ENCODE measurements around the gene OR11A1.

Gene OR11A1, protein sequence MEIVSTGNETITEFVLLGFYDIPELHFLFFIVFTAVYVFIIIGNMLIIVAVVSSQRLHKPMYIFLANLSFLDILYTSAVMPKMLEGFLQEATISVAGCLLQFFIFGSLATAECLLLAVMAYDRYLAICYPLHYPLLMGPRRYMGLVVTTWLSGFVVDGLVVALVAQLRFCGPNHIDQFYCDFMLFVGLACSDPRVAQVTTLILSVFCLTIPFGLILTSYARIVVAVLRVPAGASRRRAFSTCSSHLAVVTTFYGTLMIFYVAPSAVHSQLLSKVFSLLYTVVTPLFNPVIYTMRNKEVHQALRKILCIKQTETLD

GRCh38 chr6:29456971-29457370 lies at the start of gene OR11A1, which contains the start of gene OR2H1:
Gene OR11A1 (minus strand): TSS chr6:29457071. CDS start chr6:29427641, 29,430 bp downstream.
Gene OR2H1 (plus strand): TSS chr6:29457155. CDS start chr6:29461770, 4,615 bp downstream.
- no peak for DNase-seq

GRCh38 chr6:29506446-29507067 lies 49.7 kb upstream of the OR11A1 start:
- no peak for DNase-seq

DNA sequence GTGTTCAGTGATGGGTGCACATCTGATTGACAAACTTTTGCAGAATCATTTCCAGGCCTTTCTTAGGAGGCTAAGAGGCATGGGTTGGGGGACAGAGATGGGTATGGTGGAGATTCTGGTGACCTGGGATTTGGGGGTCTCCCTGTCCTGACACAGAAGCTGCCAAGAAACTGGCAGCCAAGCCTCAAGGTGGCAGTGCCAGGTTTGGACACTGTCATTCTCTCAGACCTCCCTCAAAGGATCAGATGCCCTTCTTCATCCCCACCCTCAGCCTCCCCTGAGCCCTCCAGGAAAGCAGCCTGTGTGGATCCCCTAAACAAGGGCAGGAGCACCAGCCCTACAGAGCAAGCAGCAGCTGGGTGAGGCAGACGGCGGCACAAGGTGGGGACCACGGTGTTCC lies 48.9 kb upstream of the OR11A1 start:
- no peak for DNase-seq

DNA sequence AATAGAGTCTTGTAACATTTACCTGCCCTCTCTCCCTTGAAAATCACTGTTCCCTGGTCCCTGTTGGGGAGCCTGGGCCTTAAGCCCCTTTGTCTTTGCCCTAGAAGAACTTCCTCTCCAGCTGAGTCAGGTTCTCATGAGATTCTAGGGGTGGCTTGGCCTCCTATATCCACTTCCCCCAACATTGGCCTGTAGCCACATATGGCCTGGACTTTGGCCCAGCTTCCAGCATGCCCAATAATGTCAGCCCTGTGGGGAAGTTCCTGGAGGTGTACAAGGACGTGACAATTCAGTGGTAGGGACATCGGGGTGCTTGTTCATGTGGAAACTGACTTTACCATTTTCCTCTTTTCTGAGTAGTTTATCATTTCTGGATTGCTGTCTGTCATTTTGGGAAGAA lies 48.1 kb upstream of the OR11A1 start:
- DNase-seq, result no peak

DNA sequence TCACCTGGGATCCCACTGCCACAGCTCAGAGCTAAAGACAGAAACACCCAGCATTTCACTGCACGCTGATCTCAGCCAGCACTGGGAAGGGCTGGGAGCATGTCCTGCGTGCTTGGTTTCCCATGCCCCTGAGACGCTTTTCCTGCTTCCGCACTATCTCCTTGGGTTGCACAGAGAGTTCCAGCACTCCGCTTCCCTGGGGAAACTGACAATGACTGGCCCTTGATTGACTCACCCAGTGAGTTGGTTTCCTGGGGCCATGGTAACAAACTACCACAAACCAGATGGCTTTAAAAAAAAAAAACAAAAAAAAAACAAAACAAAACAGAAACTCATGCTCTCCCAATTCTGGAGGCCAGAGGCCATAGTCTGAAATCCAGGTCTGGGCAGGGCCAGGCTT lies 45.7 kb upstream of the OR11A1 start:
- DNase-seq, result no peak

- DNase-seq, result no peak
Measured at GRCh38 chr6:29502181-29502580, 45.3 kb upstream of the OR11A1 start.

DNA sequence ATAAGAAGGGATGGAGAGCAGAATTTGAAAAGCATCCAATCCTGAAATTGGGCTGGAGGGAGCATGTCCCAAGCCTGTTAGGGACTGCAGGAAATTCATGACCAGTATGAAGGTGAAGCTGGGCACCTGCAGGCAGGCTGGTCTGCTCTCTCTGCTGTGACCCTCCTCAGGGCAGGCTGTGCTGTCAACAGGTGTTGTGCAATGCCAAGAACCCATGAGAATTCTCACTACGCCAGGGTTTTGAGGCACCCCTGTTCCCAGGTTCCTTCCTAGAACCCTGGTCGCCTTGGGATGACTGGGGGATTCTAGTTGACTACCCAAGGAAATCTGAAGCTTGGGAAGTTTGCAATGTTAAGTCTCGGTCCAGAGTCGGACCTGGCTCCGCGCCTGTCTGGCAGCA lies 44.2 kb upstream of the OR11A1 start:
- DNase-seq, result no peak

- DNase-seq, result no peak
Measured at GRCh38 chr6:29500594-29500993, 43.7 kb upstream of the OR11A1 start.

DNA sequence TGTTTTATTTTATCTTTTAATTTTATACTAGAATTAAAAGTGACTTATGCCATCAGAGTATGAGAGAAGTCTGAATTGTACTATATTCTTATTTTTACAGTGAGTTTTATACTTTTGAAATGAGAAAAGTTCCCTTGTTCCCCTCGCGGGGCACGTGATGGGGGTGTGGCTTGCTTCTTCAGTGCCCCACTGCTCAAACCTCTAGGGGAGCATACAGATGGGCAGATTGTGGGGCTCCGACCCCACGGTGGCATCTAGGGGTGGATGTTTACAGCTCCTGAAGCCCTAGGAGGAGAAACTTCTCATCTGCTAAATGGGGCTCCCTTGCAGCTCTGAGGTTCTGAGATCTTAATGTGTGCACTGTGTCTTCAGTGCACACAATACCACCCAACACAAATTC lies 42.8 kb upstream of the OR11A1 start:
- no peak for DNase-seq

GRCh38 chr6:29496961-29497360 lies 40.1 kb upstream of the OR11A1 start:
- DNase-seq, result no peak

DNA sequence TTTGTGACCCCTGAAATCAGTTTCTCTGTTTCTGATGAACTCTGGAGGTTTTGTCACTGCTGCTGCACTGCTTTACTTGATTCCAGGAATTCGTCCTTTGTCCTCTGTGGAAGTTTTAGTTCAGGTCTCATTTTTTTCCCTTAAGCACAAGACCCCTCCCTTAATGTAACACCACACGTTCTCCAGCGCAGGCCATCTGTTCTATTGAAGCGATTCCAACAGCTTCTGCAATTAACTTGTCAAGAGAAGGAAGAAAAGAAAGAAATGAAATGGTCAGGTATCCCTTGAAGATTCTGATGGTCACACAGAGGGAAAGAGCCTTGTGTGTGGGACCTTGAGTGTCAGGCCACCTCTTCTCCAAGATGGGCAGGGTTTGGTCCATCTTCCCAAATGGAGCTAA lies 38.7 kb upstream of the OR11A1 start:
- no peak for DNase-seq

DNA sequence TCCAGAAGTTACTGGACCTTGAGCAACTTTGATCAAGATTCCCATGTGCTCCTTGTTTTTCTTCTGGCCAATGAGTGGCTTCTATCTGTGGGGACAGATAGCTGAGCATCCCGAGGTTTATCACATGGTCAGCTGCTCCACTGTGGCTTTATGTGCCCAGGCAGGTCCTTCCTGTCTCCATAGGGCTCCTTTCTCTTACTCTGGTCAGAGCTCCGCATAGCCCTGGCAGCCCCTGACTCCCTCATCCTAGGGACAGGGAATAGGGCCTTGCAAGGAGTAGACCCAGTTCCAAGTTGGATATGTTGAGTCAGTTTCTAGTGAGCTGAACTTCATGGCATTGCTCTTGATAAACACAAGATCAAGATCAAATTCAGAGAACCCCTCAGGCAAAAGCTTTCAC lies 37.3 kb upstream of the OR11A1 start:
- no peak for DNase-seq

- no peak for DNase-seq
Measured at GRCh38 chr6:29493261-29493660, 36.4 kb upstream of the OR11A1 start.

GRCh38 chr6:29491574-29491973 lies 34.7 kb upstream of the OR11A1 start:
- DNase-seq, result no peak

GRCh38 chr6:29490552-29490951 lies 33.7 kb upstream of the OR11A1 start:
- no peak for DNase-seq

GRCh38 chr6:29490055-29490454 lies 33.2 kb upstream of the OR11A1 start:
- no peak for DNase-seq

GRCh38 chr6:29489286-29489685 lies 32.4 kb upstream of the OR11A1 start:
- DNase-seq, result no peak

DNA sequence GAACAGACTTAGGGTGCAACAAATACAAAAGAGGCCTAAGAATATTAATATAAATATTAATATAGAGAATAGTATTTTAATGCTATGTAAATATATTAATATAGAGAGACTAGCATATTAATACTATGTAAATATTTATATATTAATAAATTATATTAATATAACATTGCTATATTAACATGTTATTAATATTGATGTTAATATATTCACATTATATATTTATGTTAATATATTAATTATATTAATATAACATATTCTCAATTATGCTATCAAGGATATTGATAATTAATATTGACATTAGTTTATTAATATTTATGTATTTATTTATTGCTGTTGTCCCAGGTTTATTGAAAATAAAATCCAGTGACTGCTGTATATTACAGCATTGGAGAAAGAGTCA lies 32.0 kb upstream of the OR11A1 start:
- no peak for DNase-seq

GRCh38 chr6:29487660-29488059 lies 30.8 kb upstream of the OR11A1 start, which contains the start of gene MAS1L:
Gene MAS1L (minus strand): TSS chr6:29487956. CDS start chr6:29487902, 54 bp downstream.
- DNase-seq, result no peak

GRCh38 chr6:29487131-29487530 lies 30.3 kb upstream of the OR11A1 start:
- no peak for DNase-seq

DNA sequence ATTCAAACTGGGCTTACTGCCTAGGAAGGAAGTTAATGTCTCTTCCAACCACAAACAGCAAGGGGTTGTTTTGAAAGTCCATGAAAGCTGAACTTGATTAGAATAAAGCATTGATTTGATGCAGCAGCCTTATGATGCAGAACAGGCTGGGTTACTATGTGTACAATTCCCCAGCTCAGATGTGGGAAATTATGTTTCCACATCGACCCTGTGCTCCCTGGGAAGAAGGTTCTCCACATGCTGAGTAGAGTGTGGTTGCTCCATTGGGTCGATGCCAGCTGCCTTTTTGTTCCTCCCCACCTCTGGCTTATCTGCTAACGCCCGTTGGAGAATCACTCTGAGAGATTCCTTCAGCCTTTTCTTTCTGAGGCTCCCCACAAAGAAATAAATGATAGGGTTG lies 29.7 kb upstream of the OR11A1 start:
- DNase-seq, result no peak

DNA sequence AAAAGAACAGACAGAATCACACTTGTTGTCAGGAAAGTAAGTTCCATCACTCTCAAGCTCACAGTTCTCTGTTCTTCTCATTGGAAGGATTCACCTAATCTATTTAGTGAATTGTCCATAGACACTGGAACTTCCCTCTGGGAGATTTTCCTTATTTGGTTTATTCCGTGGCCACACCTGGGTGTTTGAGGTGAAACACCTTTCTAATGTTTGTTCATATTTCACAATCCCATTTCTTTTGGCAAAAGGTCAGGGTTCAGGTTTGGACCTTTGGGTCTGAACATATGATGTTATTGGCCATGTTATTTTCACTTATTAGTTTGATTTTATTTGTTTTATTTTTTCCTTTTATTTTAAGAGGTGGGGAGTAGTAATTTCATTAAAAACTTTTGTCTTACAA lies 26.9 kb upstream of the OR11A1 start:
- DNase-seq, result no peak

DNA sequence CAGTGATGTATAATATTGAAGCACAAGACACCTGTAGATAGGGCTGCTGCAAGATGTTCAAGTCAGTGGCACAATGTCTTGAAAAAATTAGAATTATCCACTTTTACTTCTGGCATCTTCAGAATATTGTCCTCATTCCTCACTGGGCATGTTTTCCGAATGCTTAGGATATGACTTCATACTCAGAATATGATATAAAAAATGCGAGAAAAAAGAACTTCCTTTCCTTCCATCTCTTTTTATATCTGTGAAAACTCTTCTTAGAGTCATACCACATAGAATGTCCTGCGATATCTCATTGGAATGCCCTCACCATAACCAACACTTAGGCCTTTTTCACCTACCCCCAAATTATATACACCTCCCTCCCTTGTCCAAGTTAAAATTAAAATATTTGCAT lies 26.3 kb upstream of the OR11A1 start:
- no peak for DNase-seq

DNA sequence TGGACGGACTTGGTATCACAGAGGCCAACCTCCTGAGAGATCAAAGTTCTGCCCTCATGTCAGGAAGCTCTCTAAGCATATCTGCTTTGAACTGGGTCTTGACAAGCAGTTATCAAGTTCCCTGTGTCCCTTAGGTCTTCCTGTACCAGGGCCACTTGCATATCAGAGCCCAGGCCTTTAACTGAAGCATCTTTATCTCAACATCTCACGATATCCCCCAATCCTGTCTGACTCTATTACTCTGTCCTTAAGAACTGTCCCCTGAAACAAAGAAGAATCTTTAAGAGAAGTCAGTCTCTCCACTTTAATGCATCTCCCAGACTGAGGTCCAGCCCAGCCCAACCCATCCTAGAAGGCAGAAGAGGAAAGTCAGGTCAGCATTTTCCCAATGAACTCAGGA lies 22.7 kb upstream of the OR11A1 start:
- no peak for DNase-seq

GRCh38 chr6:29478740-29479139 lies 21.9 kb upstream of the OR11A1 start:
- DNase-seq, result no peak
